NCI-H446 (cell line): Measurements from ENCODE around the gene ZSWIM2.
"Not testable (repeated sequence)": the region's sequence is repeated elsewhere in the genome, so short reads cannot be mapped to it uniquely, and the experiment has no call there.

Experiments used
- DNase-seq, 2 experiments: peaks; one replicate each; lab custom pipeline; 2025; lab: John Stamatoyannopoulos, UW

The ZSWIM2 gene

GRCh38 chr2:186848873-186849578 is at the start of gene ZSWIM2:
TSS of gene ZSWIM2 (minus strand) at chr2:186849170. CDS start at chr2:186849130, 40 bp downstream.
- DNase-seq, result no peak

- not testable (repeated sequence) for DNase-seq
These were observed 47.2 kb upstream of the ZSWIM2 start for GRCh38 chr2:186896220-186896619.

- DNase-seq, result no peak
These were observed 46.5 kb upstream of the ZSWIM2 start for GRCh38 chr2:186895451-186895850.

GRCh38 chr2:186894478-186894877 is 45.5 kb upstream of the ZSWIM2 start:
- DNase-seq, result no peak

GRCh38 chr2:186892821-186893220 is 43.9 kb upstream of the ZSWIM2 start:
- no peak for DNase-seq

GRCh38 chr2:186891185-186891621 is 42.2 kb upstream of the ZSWIM2 start:
- peak; percentile 45 to 51 for DNase-seq

GRCh38 chr2:186889101-186889879 is 40.3 kb upstream of the ZSWIM2 start:
- no peak for DNase-seq

- no peak for DNase-seq
These were observed 38.4 kb upstream of the ZSWIM2 start for GRCh38 chr2:186887107-186888090.

GRCh38 chr2:186884587-186884986 is 35.6 kb upstream of the ZSWIM2 start:
- no peak for DNase-seq

GRCh38 chr2:186883666-186884065 is 34.7 kb upstream of the ZSWIM2 start:
- no peak for DNase-seq

GRCh38 chr2:186882511-186883071 is 33.6 kb upstream of the ZSWIM2 start:
- DNase-seq, result peak; percentile 19 to 62

GRCh38 chr2:186881660-186882059 is 32.7 kb upstream of the ZSWIM2 start:
- DNase-seq, result no peak

GRCh38 chr2:186879312-186879711 is 30.3 kb upstream of the ZSWIM2 start:
- no peak for DNase-seq

- DNase-seq, result no peak
These were observed 25.7 kb upstream of the ZSWIM2 start for GRCh38 chr2:186874713-186875112.

GRCh38 chr2:186871881-186872280 is 22.9 kb upstream of the ZSWIM2 start:
- no peak for DNase-seq

- peak; percentile 39 to 87 for DNase-seq
These were observed 19.4 kb upstream of the ZSWIM2 start for GRCh38 chr2:186868344-186868743.

- peak; percentile 41 to 68 for DNase-seq
These were observed 14.1 kb upstream of the ZSWIM2 start for GRCh38 chr2:186862869-186863709.

- DNase-seq, result no peak
These were observed 6.2 kb upstream of the ZSWIM2 start for GRCh38 chr2:186855216-186855615.

GRCh38 chr2:186853951-186854350 is 5.0 kb upstream of the ZSWIM2 start:
- DNase-seq, result no peak

GRCh38 chr2:186852508-186852907 is 3.5 kb upstream of the ZSWIM2 start:
- DNase-seq, result no peak

GRCh38 chr2:186842373-186842772 is 6.6 kb downstream of the ZSWIM2 start:
- no peak for DNase-seq
